NOMO-1 (cell line): ENCODE results near the gene S100A8.

Experiments
- DNase-seq, 2 experiments: peaks; one replicate each; lab custom pipeline; 2025; ENCODE audit not compliant: unreplicated experiment in 2 of 2; lab: John Stamatoyannopoulos, UW

The S100A8 gene

DNA sequence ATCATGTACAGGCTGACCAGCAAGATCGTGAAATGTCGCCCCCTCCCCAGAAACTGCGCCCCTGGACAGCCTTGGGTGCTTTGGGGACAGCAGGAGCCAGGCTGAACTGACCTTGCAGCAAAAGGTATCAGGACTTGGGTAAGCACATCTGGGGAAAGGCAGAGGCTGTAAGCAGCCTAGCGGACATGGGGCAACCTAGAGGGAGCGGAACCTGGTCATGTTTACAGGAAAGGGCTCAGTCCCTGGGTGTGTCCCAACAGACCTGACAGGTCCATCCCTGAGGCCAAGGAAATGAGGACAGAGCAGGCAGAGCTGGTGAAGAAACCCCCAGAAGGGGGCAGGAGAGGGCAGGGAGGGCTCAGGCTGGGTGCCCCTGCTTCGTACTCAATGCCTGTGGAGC, 3.1 kb upstream of the S100A8 start:
- peak in 1 of 2 experiments; percentile 15 for DNase-seq

DNA sequence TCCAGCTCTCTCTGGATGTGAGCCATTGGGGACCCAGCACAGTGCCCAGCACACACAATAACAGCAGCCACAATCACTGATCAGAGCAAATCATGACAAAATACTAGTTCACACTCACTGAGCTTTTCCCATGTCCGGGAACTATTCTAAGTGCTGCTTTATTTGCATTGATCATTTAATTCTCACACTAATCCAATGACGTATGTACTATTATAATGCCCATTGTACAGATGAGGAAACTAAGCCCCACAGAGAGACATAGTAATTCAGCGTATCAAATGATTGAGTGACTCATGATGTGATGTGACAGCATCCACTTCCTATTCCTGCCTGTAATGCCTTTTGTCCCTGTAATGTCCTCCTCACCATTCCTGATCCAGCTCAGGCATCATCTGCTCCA, 1.9 kb upstream of the S100A8 start:
- no peak for DNase-seq

DNA sequence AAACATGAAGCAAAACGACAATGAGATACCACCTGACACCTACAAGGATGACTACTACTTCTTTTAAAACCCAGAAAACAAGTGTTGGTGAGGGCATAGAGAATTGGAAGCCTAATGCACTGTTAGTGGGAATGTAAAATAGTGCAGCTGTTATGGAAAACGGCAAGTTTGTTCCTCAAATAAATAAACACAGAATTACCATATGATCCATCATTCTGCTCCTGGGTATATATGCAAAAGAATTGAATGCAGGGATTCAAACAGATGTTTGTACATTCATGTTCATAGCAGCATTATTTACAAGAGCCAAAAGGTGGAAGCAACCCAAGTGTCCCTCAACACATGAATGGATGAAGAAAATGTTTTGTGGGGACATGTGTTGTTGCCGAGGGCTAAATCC, 1.4 kb upstream of the S100A8 start:
- DNase-seq, result no peak

DNA sequence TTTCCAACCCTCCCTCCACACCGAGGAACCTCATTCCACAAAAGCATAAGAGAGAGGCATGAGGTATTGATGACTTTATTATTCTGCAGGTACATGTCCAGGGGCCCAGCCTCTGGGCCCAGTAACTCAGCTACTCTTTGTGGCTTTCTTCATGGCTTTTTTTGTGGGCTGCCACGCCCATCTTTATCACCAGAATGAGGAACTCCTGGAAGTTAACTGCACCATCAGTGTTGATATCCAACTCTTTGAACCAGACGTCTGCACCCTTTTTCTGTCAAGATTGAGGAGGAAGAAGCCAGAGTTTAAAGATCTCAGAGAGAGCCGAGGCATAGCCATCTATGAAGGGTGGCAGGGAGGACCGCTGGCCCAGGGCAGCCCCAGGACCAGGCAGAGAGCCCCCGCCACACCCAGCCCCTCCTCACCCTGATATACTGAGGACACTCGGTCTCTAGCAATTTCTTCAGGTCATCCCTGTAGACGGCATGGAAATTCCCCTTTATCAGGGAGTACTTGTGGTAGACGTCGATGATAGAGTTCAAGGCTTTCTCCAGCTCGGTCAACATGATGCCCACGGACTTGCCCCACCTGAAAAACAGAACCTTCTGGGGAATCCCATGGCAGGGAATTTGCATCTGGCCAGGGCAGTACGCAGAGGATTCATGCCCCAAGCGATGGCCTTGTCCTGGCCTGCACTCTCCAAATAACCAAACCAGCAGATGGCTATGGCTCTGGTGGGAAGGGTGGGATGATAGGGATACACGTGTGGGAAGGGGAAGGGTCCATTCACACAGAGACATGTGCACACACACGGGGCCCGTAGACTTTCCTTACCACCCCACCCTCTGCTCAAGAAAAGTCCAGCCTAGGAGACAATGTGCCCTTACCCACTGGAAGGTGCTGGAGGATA, 647 bp downstream of the S100A8 start:
- DNase-seq, result peak; percentile 70 to 78

DNA sequence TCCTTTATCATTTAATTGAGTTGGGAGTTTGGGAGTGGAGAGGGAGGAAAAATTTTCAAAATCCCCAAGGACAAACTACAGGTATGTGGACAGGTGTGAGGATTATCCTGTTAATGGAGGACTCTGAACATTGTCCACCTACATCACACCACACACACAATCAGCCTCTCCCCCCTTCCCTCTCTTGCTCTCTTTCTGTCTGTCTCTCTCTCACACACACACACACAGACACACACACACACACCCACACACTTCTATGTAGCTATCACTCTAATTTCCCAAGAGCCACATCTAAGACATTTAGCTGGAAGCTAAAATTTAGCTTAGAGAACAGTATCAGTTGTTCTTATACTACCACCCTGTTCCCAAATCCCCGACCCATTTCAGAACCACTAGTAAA, 1.5 kb downstream of the S100A8 start:
- DNase-seq, result peak in 1 of 2 experiments; percentile 11

DNA sequence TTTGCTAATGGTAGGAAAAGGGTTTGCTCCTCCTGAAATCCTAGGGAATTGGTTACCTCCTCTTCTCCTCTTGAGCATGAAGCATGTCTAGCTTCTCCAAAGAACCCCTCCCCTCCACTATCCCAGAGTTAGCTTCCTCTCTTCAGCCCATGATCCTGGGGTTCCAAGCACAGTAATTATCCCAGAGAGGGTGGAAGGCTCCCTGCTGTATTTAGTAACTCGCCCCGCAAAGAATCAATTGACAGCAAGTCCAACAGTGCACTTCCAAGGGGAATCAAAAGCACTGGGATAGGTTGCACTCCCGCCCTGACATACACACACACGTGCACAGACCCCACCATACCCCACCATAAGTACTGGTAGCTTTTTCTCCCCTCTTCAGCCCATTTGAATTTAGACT, 3.1 kb downstream of the S100A8 start:
- DNase-seq, result no peak

DNA sequence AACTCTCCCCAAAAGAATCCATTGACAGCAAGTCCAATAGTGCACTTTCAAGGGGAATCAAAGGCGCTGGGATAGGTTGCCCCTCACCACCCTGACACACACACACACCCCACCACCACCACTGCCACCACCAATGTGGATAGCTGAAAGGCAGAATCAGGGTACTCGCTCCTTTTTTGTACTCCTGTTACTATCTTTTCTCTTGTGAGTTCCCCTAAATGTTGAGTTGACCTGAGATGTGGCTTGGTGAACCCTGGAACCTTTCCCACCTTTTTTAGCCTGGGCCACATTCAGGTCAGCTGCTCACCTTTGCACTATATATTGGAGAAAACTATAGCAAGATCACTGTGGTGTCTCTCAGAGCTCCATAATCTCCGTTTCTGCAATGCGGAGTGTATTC, 3.9 kb downstream of the S100A8 start:
- DNase-seq, result no peak

DNA sequence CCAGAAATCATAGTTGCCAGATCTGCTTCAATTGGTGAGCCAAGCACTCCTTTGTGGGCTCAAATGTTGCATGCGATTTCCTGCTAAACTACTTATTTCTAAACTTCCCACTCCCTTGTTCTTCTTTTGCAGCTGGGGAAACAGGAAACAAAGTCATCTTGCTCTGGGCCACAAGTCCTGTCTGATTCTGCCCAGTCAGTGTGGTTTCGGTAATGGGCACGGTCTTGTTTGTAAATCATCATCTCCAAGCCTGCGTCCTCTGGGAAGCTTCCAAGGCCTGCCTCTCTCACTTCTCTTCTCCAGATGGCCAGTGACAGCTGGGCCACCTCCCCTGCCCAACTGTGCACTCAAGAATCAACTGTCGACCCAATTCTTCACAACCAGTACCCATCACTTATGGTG, 4.4 kb downstream of the S100A8 start:
- DNase-seq, result peak; percentile 92 to 97

DNA sequence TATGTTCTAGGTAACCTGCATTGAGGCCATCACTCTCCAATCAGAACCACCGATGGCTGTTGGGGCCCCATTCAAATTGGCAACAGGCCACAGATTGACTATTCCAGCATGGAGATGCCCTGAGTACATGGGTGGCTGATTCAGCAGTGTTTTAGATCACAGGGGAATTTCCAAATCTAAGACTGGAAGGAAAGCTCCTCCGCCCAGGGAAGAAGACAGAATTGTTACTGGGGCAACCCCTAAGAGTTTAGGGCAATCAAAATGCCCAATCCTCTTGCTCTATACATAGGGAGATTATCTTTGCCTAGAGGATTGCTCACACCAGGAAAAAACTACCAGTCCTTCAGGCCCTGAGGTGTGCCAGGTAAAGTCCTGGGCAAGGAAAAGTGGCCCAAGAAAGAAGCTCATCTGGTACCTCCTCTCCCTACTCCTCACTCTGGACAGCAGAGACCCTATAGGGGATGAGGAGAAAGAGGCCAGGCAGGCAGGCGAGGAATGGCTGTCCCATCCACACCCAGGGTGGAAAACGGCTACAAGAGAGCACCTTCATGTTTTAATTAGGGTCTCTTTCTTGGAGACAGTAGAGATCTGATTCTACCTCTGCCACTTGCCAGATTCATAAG, 5.8 kb downstream of the S100A8 start:
- DNase-seq, result no peak

DNA sequence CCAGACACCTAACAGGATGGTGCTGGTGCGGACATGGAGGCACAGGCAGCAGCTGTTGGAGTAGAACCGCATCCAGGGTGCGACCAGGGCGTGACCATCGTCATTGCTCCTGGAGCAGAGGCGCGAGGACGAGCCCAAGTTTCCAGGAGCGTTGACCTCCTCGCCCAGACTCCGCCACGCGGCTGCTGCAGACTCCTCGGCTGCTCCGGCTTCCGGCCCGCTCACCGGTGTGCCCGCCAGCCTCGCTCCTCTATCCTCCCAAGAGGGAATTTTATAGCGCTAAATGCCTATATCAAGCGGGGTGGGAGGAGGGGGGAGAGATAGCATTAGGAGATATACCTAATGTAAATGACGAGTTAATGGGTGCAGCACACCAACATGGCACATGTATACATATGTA, 10.2 kb downstream of the S100A8 start:
- no peak for DNase-seq

DNA sequence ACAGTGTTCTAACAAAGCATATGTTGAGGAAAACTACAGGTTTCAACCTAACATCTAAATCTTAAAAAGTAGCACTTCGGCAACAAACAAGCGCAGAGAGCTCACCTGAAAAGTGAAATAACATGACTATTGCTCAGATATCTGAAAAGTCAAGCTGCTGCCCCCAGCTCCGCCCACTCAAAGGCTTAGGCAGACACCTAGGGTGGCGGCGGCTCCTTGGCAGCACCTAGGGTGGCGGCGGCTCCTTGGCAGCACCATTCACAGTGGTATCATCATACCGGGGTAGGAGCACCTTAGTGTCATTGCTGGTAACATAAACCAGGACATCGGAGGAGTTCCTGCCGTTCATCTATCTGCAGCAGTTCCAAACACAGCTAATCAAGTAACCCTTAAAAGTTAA, 11.3 kb downstream of the S100A8 start:
- DNase-seq, result no peak

DNA sequence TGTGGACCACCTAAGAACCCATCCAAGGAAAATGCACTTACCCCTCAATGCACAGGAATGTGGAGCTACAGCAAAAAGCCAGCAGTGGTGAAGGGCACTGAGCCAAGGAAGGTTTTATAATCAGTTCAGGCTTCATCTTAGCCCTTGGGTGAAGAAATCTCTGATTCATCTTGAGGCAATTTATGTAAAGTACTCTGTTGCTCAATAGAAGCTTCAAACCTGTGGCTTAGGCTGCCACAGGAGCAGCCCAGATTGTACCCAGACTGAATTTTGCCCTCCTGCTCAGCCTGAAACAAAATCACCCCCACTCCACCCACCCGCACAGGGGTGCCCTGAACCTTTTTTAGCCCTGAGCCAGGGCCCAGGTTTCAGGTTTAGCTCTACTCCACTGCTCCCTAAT, 15.4 kb downstream of the S100A8 start, which contains the start of gene S100A12:
Gene S100A12, minus strand, starts transcription at position 111 of the 400 bp plus-strand sequence. CDS start 1,029 bp downstream, outside the sequence.
- peak; percentile 93 to 96 for DNase-seq

DNA sequence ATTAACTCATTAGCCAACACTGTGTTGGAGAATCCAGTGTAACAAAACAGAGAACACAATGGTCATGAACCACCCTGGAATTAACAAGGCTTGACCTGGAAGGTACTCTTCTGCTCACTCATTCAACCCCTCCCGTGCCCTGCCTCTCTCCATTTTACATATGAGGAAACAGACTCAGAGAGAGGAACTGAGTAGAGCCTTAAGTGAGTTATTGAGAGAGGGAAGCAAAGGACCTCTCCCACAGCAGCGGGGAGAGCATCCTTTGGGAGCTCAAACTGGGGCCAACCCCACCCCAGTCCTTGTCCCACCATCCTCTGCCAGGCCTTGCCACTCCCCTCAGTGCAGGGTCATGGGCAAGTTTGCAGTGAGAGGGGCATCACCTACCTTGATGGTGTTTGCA, 16.8 kb downstream of the S100A8 start:
- DNase-seq, result peak; percentile 65 to 67

DNA sequence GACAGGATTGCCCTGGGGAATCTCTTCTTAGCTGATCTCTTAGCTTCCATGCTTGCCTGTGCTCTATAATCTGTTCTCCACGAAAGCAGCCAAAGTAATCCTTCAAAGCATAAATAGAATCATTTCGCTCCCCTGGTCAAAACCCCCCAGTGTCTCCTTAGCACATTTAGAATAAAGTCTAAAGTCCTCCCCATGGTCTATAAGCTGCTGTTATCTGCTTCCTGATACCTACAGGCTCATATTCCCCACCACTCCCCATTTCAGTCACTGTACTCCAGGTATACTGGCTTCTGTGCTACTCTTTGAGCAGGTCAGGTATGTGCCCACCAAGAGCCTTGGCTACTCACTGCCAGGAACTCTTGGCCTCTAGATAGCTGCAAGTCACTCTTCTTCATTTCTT, 18.3 kb downstream of the S100A8 start:
- no peak for DNase-seq

DNA sequence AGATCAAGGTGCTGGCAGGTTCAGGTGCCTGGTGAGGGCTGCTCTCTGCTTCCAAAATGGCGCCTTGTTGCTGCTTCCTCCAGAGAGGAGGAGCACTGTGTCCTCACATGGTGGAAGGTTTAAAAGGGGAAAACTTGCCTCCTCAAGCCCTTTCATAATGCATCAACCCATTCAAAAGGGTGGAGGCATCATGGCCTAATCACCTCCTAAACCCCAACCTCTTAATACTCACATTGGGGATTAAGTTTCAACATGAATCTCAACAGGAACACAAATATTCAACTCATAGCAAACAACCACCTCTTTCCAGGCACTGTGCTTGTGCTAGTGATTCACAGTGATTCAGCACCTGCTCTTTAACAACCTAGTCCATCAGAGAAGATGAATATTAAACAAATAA, 19.6 kb downstream of the S100A8 start:
- no peak for DNase-seq

DNA sequence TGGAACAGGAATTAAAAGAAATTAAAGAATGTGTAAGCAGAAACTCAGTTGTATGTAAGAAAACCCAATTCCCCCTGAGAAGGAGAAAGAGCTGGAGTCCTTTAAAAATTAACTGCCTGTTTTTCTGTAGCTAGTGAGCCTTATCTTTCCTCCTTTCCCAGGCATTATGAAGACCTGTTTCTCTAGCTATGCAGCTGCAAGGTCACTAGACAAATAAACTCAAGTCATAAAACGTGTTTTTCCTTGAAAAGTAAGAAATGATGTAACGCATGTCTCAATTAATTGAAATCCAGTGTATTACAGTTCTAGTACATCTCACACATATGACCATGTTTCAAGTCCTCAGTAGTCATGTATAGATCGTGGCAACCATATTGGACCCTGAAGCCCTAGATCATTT, 20.7 kb downstream of the S100A8 start:
- no peak for DNase-seq

DNA sequence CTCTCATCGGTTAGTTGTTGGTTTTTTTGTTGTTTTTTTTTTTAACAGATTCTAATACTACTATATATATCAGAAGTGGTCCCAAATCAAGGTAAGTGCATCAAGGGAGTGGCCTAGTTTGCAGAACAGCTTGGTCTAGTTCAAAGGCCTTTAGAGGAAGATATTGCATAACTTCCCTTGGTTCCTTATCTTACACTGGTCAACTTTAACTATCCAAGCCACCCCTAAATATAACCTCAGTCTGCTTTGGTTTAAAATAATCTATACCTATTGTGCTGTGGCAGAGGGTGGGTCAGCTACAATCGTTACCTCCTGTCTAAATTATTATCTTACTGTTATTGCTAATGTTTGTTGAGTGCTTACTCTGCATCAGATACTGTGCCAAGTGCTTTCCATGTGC, 22.4 kb downstream of the S100A8 start:
- peak; percentile 51 to 85 for DNase-seq

DNA sequence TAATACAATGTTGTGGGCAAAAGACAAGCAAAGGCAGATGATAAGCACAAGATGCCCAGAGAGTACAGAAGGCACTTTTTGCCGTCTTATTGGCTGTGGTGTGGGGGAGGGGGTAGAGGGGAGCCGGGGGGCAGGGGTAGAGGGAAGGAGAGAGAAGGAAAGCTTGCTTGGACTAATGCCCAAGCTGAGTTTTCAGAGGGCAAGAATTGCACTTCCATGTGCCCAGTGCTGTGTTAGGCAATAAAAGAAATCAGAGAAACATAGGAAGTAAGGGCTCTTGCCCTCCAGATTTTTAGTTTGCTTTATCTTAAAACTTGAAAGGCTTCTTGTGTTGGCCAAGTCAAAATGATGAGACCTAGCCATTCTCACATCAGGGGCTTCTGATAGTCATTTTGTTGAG, 23.8 kb downstream of the S100A8 start:
- no peak for DNase-seq

DNA sequence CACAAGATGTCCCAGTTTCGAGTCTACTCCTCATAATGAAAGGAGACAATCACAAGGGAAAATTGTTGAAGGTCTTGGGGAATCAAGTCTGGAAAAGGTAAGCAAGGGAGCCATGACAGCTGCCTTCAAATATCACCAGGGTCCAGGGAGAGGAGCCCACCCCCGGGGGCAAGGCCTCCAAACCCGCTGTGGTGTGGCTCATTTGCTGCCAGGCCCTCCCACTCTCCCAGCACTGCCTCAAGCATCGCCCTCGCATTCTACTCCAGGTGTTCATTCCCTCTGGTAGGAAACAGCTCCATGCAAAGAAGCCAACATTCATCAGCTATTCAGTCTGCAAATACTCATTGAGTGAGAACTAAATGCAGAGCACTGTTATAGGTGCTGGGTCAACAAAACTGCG, 24.6 kb downstream of the S100A8 start:
- DNase-seq, result no peak

DNA sequence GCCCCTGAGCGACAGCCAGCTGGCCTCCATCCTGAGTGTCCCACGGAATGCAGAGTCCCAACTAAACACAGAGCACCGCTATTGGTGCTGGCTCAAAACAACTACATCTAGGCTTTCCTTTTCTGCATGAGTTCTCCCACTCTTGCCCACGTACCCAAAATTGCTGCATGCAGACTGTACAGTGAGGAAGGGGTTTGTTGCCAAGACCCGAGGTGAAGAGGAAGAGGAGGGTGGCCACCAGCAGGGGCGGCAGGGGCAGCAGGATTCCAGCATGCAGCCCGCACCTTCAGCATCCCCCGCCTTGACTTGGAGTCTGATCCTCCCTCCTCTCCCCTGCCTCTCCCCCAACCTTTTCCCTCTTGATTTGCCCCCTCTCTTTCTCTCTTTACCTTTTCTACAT, 25.2 kb downstream of the S100A8 start:
- DNase-seq, result no peak

DNA sequence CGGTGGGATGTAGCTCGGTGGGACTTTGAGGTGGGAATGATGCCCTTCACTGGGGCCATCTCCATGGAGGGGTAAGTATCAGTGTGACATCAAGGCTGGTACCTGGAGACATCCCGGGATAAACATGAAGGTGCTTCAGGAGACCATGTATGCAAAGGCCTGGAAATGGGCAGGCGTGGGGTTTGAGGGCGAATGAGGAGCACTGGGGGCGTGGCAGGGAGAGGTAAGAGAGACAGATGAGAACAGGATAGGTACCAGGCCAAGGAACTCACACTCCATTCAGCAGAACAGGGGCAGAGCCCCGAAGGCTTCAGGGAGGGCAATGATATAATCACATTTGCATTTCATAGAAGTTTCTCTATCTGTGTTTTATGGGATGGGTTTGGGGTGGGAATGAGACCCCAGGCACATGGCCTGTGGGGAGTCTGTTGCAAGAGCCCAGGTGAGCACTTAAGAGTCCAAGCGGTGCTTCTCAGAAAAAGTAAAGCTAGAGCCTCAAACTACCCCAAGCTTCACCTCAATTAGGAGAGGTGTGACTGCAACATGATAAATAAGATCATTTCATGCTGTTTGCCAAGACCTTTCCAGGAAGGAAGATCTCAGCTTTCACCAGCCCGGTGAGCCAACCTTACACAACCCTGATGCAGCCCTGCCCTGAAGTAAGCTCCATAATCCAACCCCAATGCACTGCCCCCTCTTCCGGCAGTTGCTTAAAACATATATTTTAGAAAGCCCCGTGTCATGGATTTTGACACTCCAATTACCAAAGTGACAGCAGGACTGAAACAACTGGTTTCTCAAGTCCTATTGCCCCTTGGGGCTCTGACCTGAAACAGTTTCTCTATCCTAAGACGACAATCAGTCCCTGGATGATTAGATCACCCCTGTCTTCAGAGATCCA, 25.9 kb downstream of the S100A8 start:
- DNase-seq, result peak; percentile 93 to 95
